Endothelial cell of umbilical vein (primary cell): ENCODE results near the gene FAM43A. TPM values are rescaled to one million over a fixed set of nuclear protein-coding genes. Genes with fewer than 3 reads are reported as not detected.

Experiments
- BruUV-seq: library from RNA; stranded (reverse); fragments of 400-500 nt; replicated peaks from 2 replicates; lab custom pipeline; 2021; lab: Mats Ljungman, UMichigan
- CTCF ChIA-PET: fragments of 300-600, 350-600 bp; sonication (Branson Sonifier 250); formaldehyde crosslinking; loops from one replicate; lab custom pipeline; 2021; ENCODE audit warnings: antibody characterized with exemption, inconsistent platforms; lab: Charles Lee
- POLR2A ChIA-PET: fragments of 300-600, 350-600 bp; sonication (Branson Sonifier 250); formaldehyde crosslinking; loops from one replicate; lab custom pipeline; 2021; ENCODE audit warnings: antibody characterized with exemption, inconsistent platforms; lab: Charles Lee
- DNase-seq: peaks from one replicate; pipeline ENCODE4 v3.0.0-alpha.2; 2011; ENCODE audit warnings: low read depth, low spot score
- FAIRE-seq: peaks from 2 replicates; lab custom pipeline; 2011; peaks lifted over from hg19 to GRCh38; lab: Jason Lieb, UNC
- H2AFZ ChIP-seq: 2 replicates; pipeline ENCODE4 v1.6.0; 2012; ENCODE audit warnings: low read depth, low read length, control low read depth, inconsistent platforms
- H3K27ac ChIP-seq: 2 replicates; pipeline ENCODE4 v1.5.1; 2011; ENCODE audit warnings: low read depth, mild to moderate bottlenecking, control low read depth, low read length, moderate library complexity; ENCODE audit not compliant: insufficient read depth
- H3K27me3 ChIP-seq, 2 experiments: 2 replicates each; pipeline versions ENCODE4 v1.6.0 to v1.6.1; 2011; ENCODE audit warnings: low read length in 2 of 2, mixed read lengths in 1 of 2; ENCODE audit not compliant: control insufficient read depth in 2 of 2, insufficient read depth in 2 of 2
- H3K36me3 ChIP-seq, 2 experiments: 2 replicates in 1 of 2; 3 replicates in 1 of 2; pipeline ENCODE4 v1.5.1; 2011; ENCODE audit warnings: low read length in 2 of 2, mild to moderate bottlenecking in 1 of 2, moderate library complexity in 1 of 2; ENCODE audit not compliant: control insufficient read depth in 2 of 2, insufficient read depth in 2 of 2; ENCODE audit errors: extremely low read depth in 1 of 2
- H3K4me1 ChIP-seq: 3 replicates; pipeline ENCODE4 v1.5.1; 2011; ENCODE audit warnings: mild to moderate bottlenecking, low read length; ENCODE audit not compliant: control insufficient read depth, insufficient read depth; ENCODE audit errors: extremely low read depth
- H3K4me2 ChIP-seq: 2 replicates; pipeline ENCODE4 v1.6.1; 2011; ENCODE audit warnings: low read length, control low read depth, mixed read lengths; ENCODE audit not compliant: insufficient read depth
- H3K4me3 ChIP-seq, 3 experiments: fragments of 200-600 bp in 1 of 3; sonication (generic), shearing (Covaris generic) in 1 of 3; replicated peaks in 1 of 3; 2 replicates each; pipeline ENCODE4 v1.5.1; 2011 to 2016; ENCODE audit warnings: control low read depth in 3 of 3, low read length in 3 of 3, mild to moderate bottlenecking in 2 of 3, inconsistent platforms in 1 of 3, low read depth in 1 of 3, moderate library complexity in 1 of 3; ENCODE audit not compliant: insufficient read depth in 1 of 3
- H3K79me2 ChIP-seq: 2 replicates; pipeline ENCODE4 v1.6.0; 2012; ENCODE audit warnings: low read length, inconsistent platforms; ENCODE audit not compliant: control insufficient read depth, insufficient read depth
- H3K9ac ChIP-seq: replicated peaks from 2 replicates; pipeline ENCODE3; 2011; ENCODE audit warnings: low read length, control low read depth; ENCODE audit not compliant: insufficient read depth; ENCODE audit errors: extremely low read depth
- H3K9me1 ChIP-seq: replicated peaks from 3 replicates; pipeline ENCODE4 v1.6.0; 2011; ENCODE audit warnings: mild to moderate bottlenecking, low read length; ENCODE audit not compliant: control insufficient read depth, insufficient read depth; ENCODE audit errors: extremely low read depth
- H3K9me3 ChIP-seq: replicated peaks from 2 replicates; pipeline ENCODE4 v1.5.1; 2012; ENCODE audit warnings: low read length, inconsistent platforms; ENCODE audit not compliant: control insufficient read depth, insufficient read depth
- H4K20me1 ChIP-seq: replicated peaks from 2 replicates; pipeline ENCODE3; 2011; ENCODE audit warnings: mild to moderate bottlenecking, low read length; ENCODE audit not compliant: control insufficient read depth, insufficient read depth; ENCODE audit errors: extremely low read depth
- CTCF ChIP-seq, 2 donors: IDR thresholded peaks; 1 replicate in 1 of 2; 2 replicates in 1 of 2; pipeline ENCODE4 v1.5.1; 2011; ENCODE audit warnings: low read length in 2 of 2, mild to moderate bottlenecking in 2 of 2, moderate library complexity in 2 of 2, control low read depth in 1 of 2, inconsistent platforms in 1 of 2, low read depth in 1 of 2; ENCODE audit not compliant: insufficient read depth in 1 of 2; ENCODE audit errors: extremely low read depth in 1 of 2
- EZH2 ChIP-seq: IDR thresholded peaks from 2 replicates; pipeline ENCODE4 v1.6.1; 2012; ENCODE audit warnings: borderline replicate concordance, low read depth, mild to moderate bottlenecking, moderate library complexity, low read length, inconsistent platforms; ENCODE audit not compliant: severe bottlenecking
- FOS ChIP-seq: IDR thresholded peaks from 2 replicates; pipeline ENCODE4 v1.6.1; 2011; ENCODE audit warnings: mild to moderate bottlenecking, low read length, moderate library complexity, borderline replicate concordance; ENCODE audit not compliant: insufficient read depth
- GATA2 ChIP-seq: IDR thresholded peaks from 2 replicates; pipeline ENCODE4 v1.7.0; 2011; ENCODE audit warnings: low read depth, mild to moderate bottlenecking, moderate library complexity, mixed read lengths, low read length; ENCODE audit not compliant: insufficient read length, insufficient read depth
- JUN ChIP-seq: IDR thresholded peaks from 2 replicates; pipeline ENCODE4 v1.6.1; 2011; ENCODE audit warnings: borderline replicate concordance, low read depth; ENCODE audit not compliant: insufficient read length, insufficient read depth
- MAX ChIP-seq: IDR thresholded peaks from 2 replicates; pipeline ENCODE4 v1.6.1; 2011; ENCODE audit not compliant: insufficient read depth, insufficient read length
- MYC ChIP-seq: IDR thresholded peaks from one replicate; pipeline ENCODE4 v1.6.1; 2011; ENCODE audit warnings: mild to moderate bottlenecking, low read depth, low read length
- POLR2A ChIP-seq: IDR thresholded peaks from 2 replicates; pipeline ENCODE4 v1.6.1; 2012; ENCODE audit warnings: low read depth, mild to moderate bottlenecking, control low read depth, low read length
- POLR2AphosphoS5 ChIP-seq: IDR thresholded peaks from 2 replicates; pipeline ENCODE4 v1.6.1; 2012; ENCODE audit warnings: low read depth, mild to moderate bottlenecking, control low read depth, low read length, moderate library complexity; ENCODE audit not compliant: insufficient read depth
- dilution Hi-C: fragments of 300-500 bp; cut with MboI; formaldehyde crosslinking; loops from one replicate; pipeline ENCODE4 v1.15.0; 2019; ENCODE audit warnings: low sequenced_read_pairs; ENCODE audit not compliant: extremely low pct_ligation_motif_present
- intact Hi-C: fragments of 100-400 bp; cut with micrococcal nuclease; formaldehyde crosslinking; loops from one replicate; pipeline ENCODE4 v1.10.0; 2022
- polyA plus RNA-seq, 4 experiments: library from polyadenylated mRNA; depleted of rRNA in 3 of 4; stranded (reverse) in 3 of 4; unstranded in 1 of 4; fragments of >200 nt; gene quantifications; 2 replicates each; pipeline versions ENCODE4 v1.2.1 to v1.2.3, GENCODE V29; 2011 to 2012; ENCODE audit warnings: missing spikeins in 1 of 4
- total RNA-seq: library from RNA; stranded (reverse); gene quantifications from 2 replicates; pipeline ENCODE4 v1.2.3, GENCODE V29; 2021

The FAM43A gene
- total and polyA plus RNA-seq, 2 donors (not counting 3 experiments of a cell fraction or from before 2014, with no cell fraction given), result 244 to 307 TPM

GRCh38 chr3:194696702-194697101, 11.0 kb downstream of the FAM43A start:
- ChIA-PET POLR2A (no interaction called here), CTCF (interaction anchor here (0.7 to 1.6 kb wide), 2 partner anchors 10 to 15 kb away, joined by 3 read pairs; no protein-coding TSS in a partner anchor)
- no peak overlapping the region for H3K27ac ChIP-seq
- H3K4me3 ChIP-seq, result no peak overlapping the region
- no TSS peak for BruUV-seq
- H3K9ac ChIP-seq, result no peak overlapping the region
- TF ChIP-seq MAX, result no peak
- no peak for TF ChIP-seq EZH2
- no peak for TF ChIP-seq CTCF (IDR thresholded peaks at IDR 0.05; ENCODE audit: extremely low read depth in 1 of 2, insufficient read depth in 1 of 2, low read depth in 1 of 2, low read length in 2 of 2)
- TF ChIP-seq GATA2, result no peak
- TF ChIP-seq POLR2AphosphoS5, result no peak
- FAIRE-seq, result no peak
- no peak overlapping the region for H3K4me2 ChIP-seq
- peaks cover 5% of the 10 kb centered on the region for H3K4me1 ChIP-seq
- no peaks in the 10 kb centered on the region for H3K79me2 ChIP-seq
- dilution Hi-C loops, result loop anchor here (25.0 kb wide), 1 partner anchor 416 kb away; no protein-coding TSS in a partner anchor
- H4K20me1 ChIP-seq, result no peaks in the 10 kb centered on the region
- no peak overlapping the region for H2AFZ ChIP-seq
- intact Hi-C loops, result no loop called here
- H3K9me3 ChIP-seq, result no peaks in the 10 kb centered on the region
- H3K27me3 ChIP-seq, result no peaks in the 10 kb centered on the region
- DNase-seq, result no peak
- no peaks in the 10 kb centered on the region for H3K36me3 ChIP-seq
- H3K9me1 ChIP-seq, result no peaks in the 10 kb centered on the region

GRCh38 chr3:194702545-194702944, 16.9 kb downstream of the FAM43A start:
- Histone ChIP-seq H3K4me1 (peaks cover 3% of the 10 kb centered on the region), H3K9me3 (no peaks in the 10 kb centered on the region), H4K20me1 (no peaks in the 10 kb centered on the region), H3K27ac (no peak overlapping the region), H3K79me2 (no peaks in the 10 kb centered on the region), H3K4me3 (no peak overlapping the region), H3K9ac (no peak overlapping the region), H3K4me2 (no peak overlapping the region), H3K36me3 (no peaks in the 10 kb centered on the region), H3K27me3 (no peaks in the 10 kb centered on the region), H3K9me1 (no peaks in the 10 kb centered on the region), H2AFZ (no peak overlapping the region)
- TF ChIP-seq EZH2, result no peak
- no peak for TF ChIP-seq GATA2
- no peak for TF ChIP-seq POLR2A
- no peak for TF ChIP-seq CTCF (IDR thresholded peaks at IDR 0.05; ENCODE audit: extremely low read depth in 1 of 2, insufficient read depth in 1 of 2, low read depth in 1 of 2, low read length in 2 of 2)
- TF ChIP-seq MYC, result no peak
- TF ChIP-seq MAX, result no peak
- TF ChIP-seq FOS, result no peak
- TF ChIP-seq JUN, result no peak
- TF ChIP-seq POLR2AphosphoS5, result no peak
- ChIA-PET CTCF (no interaction called here), POLR2A (no interaction called here)
- dilution Hi-C loops (no loop called here), intact Hi-C loops (no loop called here)
- DNase-seq (no peak), FAIRE-seq (no peak)
- no TSS peak for BruUV-seq
